GM19328 (cell line): ENCODE data around the gene GFPT1.
"Not testable (repeated sequence)": the region's sequence is repeated elsewhere in the genome, so short reads cannot be mapped to it uniquely, and the experiment has no call there.

Experiments used
- ATAC-seq: cut with Tn5 transposase; IDR thresholded peaks from one replicate; pipeline ENCODE4 v1.9.1; 2021; ENCODE audit warnings: mild to moderate bottlenecking, moderate library complexity; ENCODE audit not compliant: unreplicated experiment

Gene GFPT1

GRCh38 chr2:69386789-69387734, at the start of gene GFPT1:
GFPT1 (minus strand) TSS chr2:69387227; CDS start chr2:69387071, 156 bp downstream.
- ATAC-seq = peak; percentile 89

GRCh38 chr2:69436596-69436937, 49.5 kb upstream of the GFPT1 start:
- ATAC-seq = no peak

- ATAC-seq = no peak
Observed at GRCh38 chr2:69434753-69435152, 47.7 kb upstream of the GFPT1 start.

GRCh38 chr2:69429491-69430183, 42.6 kb upstream of the GFPT1 start:
- no peak for ATAC-seq

GRCh38 chr2:69428981-69429380, 42.0 kb upstream of the GFPT1 start:
- ATAC-seq = no peak

- no peak for ATAC-seq
Observed at GRCh38 chr2:69424419-69424818, 37.4 kb upstream of the GFPT1 start.

GRCh38 chr2:69422198-69422597, 35.2 kb upstream of the GFPT1 start:
- no peak for ATAC-seq

GRCh38 chr2:69419111-69419510, 32.1 kb upstream of the GFPT1 start:
- ATAC-seq = not testable (repeated sequence)

GRCh38 chr2:69416147-69416546, 29.1 kb upstream of the GFPT1 start:
- no peak for ATAC-seq

- no peak for ATAC-seq
Observed at GRCh38 chr2:69411120-69411519, 24.1 kb upstream of the GFPT1 start.

GRCh38 chr2:69405306-69405705, 18.3 kb upstream of the GFPT1 start:
- ATAC-seq = no peak

GRCh38 chr2:69400121-69400520, 13.1 kb upstream of the GFPT1 start:
- ATAC-seq = no peak

GRCh38 chr2:69397234-69397633, 10.2 kb upstream of the GFPT1 start:
- ATAC-seq = no peak

GRCh38 chr2:69395866-69396265, 8.8 kb upstream of the GFPT1 start:
- ATAC-seq = no peak

- ATAC-seq = no peak
Observed at GRCh38 chr2:69393963-69394362, 6.9 kb upstream of the GFPT1 start.

GRCh38 chr2:69390471-69390870, 3.4 kb upstream of the GFPT1 start:
- ATAC-seq = no peak

GRCh38 chr2:69390001-69390400, 3.0 kb upstream of the GFPT1 start:
- no peak for ATAC-seq

GRCh38 chr2:69389271-69389670, 2.2 kb upstream of the GFPT1 start:
- ATAC-seq = no peak

GRCh38 chr2:69387770-69388481, 899 bp upstream of the GFPT1 start:
- no peak for ATAC-seq

- ATAC-seq = no peak
Observed at GRCh38 chr2:69386360-69386759, 667 bp downstream of the GFPT1 start.

- ATAC-seq = no peak
Observed at GRCh38 chr2:69385443-69386151, 1.4 kb downstream of the GFPT1 start.
